Epithelial cell of prostate (primary cell): ENCODE data around the gene LRRC8B.
"Not testable (repeated sequence)": the region's sequence is repeated elsewhere in the genome, so short reads cannot be mapped to it uniquely, and the experiment has no call there.

Experiments
- DNase-seq: peaks from one replicate; pipeline ENCODE4 v3.0.0-alpha.2; 2011; ENCODE audit warnings: low read depth, low spot score
- H3K27ac ChIP-seq: fragments of 450-650 bp; 2 replicates; pipeline ENCODE4 v1.5.1; 2017; ENCODE audit warnings: mild to moderate bottlenecking

Gene LRRC8B

GRCh38 chr1:89523572-89524368, 859 bp upstream of the LRRC8B start:
- DNase-seq, result no peak
- peak overlapping the region; percentile 60 for H3K27ac ChIP-seq

- H3K27ac ChIP-seq, result peak overlapping the region; percentile 60
- DNase-seq, result no peak
Observed at GRCh38 chr1:89525169-89525855, 683 bp downstream of the LRRC8B start.

- H3K27ac ChIP-seq, result no peak overlapping the region
- DNase-seq, result no peak
Observed at GRCh38 chr1:89527256-89527655, 2.6 kb downstream of the LRRC8B start.

GRCh38 chr1:89527750-89528381, 3.2 kb downstream of the LRRC8B start:
- H3K27ac ChIP-seq, result no peak overlapping the region
- DNase-seq, result no peak

- no peak overlapping the region for H3K27ac ChIP-seq
- no peak for DNase-seq
Observed at GRCh38 chr1:89528382-89528780, 3.8 kb downstream of the LRRC8B start.

- DNase-seq, result no peak
- H3K27ac ChIP-seq, result no peak overlapping the region
Observed at GRCh38 chr1:89529196-89529595, 4.6 kb downstream of the LRRC8B start.

GRCh38 chr1:89530444-89531089, 5.9 kb downstream of the LRRC8B start:
- DNase-seq, result no peak
- no peak overlapping the region for H3K27ac ChIP-seq

- no peak for DNase-seq
- no peak overlapping the region for H3K27ac ChIP-seq
Observed at GRCh38 chr1:89531480-89532139, 7.0 kb downstream of the LRRC8B start.

GRCh38 chr1:89532228-89532627, 7.6 kb downstream of the LRRC8B start:
- DNase-seq, result no peak
- H3K27ac ChIP-seq, result no peak overlapping the region

GRCh38 chr1:89532866-89533265, 8.2 kb downstream of the LRRC8B start:
- no peak overlapping the region for H3K27ac ChIP-seq
- DNase-seq, result no peak

GRCh38 chr1:89535537-89535936, 10.9 kb downstream of the LRRC8B start:
- DNase-seq, result no peak
- H3K27ac ChIP-seq, result no peak overlapping the region

- no peak overlapping the region for H3K27ac ChIP-seq
- no peak for DNase-seq
Observed at GRCh38 chr1:89536555-89537341, 12.1 kb downstream of the LRRC8B start.

GRCh38 chr1:89538361-89538760, 13.7 kb downstream of the LRRC8B start:
- no peak overlapping the region for H3K27ac ChIP-seq
- no peak for DNase-seq

- no peak for DNase-seq
- H3K27ac ChIP-seq, result no peak overlapping the region
Observed at GRCh38 chr1:89539128-89539527, 14.5 kb downstream of the LRRC8B start.

- DNase-seq, result no peak
Observed at GRCh38 chr1:89540406-89540970, 15.9 kb downstream of the LRRC8B start.

GRCh38 chr1:89542345-89542744, 17.7 kb downstream of the LRRC8B start:
- no peak for DNase-seq
- H3K27ac ChIP-seq, result no peak overlapping the region

More at GRCh38 chr1:89540406-89540970, 15.9 kb downstream of the LRRC8B start:
- H3K27ac ChIP-seq, result no peak overlapping the region

GRCh38 chr1:89543632-89544031, 19.0 kb downstream of the LRRC8B start:
- not testable (repeated sequence) for DNase-seq, H3K27ac ChIP-seq

GRCh38 chr1:89545264-89546038, 20.8 kb downstream of the LRRC8B start:
- peak overlapping the region; percentile 71 for H3K27ac ChIP-seq
- DNase-seq, result no peak
